ENCODE data around the gene IRGC. TPM values are rescaled to one million over a fixed set of nuclear protein-coding genes. Genes with fewer than 3 reads are reported as not detected.

IRGC gene
- total RNA-seq, 1 donor from 2014 or later: not detected

DNA sequence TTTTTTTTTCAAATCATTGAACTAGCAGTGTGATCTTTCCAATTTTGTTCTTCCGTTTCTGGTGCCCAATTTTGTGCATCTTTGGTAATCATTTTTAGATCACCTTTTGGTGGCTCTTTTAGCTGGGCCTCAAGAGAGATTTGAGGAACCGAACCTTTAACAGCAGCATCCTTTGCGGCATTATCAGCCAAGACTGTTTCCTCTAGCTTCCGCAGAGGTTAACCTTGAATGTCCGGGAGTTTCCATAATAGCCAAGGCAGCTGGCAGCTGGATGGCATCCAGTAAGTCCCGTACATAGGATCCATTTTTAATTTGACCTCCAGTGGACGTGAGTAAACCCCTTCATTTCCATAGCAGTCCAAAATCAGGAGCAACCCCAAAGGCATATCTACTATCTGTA is 9.6 kb downstream of the IRGC start:
- DNase-seq: no peak

DNA sequence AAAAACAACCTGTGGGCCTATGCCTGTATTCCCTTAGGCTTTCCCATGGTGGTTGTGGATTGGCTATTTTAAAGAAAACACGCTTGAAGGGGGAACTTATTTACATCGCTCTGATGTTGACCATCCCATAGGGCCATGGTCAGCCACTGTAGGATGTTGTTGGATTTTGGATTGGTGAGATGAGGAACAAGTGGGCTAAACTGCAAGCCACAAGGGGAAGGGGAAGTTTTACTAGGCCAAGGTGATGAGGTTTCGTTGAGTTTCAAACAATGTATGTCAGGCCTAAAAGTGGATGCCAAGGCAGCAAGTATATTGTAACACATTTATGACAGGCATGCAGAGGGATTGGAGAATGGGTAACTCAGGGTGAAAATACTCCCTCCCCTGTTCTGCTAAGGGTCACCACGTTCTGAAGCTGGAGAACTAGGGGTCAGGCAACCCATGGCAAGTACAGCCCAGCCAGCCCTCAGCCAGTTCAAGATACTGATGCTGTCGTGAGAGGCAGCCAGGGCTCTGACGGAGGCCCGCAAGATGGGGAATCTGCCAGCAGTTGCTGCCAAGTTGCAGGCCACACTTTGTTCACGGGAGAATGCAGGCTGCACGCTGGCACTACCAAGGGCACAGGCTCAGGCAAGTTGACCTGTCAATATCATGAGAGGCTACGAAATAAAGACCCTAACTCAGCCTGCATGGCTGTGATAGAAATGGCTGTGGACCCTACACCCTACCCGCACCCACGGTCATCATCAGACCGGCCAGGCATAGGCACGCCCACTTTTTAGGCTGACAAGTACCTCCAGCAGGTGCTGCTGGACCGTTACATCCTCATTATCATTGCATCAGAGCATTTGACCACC is 11.1 kb downstream of the IRGC start:
- no peak for DNase-seq

DNA sequence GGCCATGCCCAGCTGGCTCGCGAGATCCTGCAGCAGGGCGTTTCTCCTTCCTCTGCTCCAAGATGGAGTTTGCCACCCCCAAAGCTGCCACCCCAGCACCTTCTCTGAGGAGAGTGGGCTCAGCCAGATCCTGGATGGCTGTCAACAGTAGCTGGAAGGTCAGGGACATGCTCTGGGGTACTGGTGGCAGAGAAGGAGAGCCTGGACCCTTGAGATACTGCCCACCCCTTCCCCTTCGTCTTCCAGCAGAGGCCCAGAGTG is 11.6 kb downstream of the IRGC start:
- DNase-seq: no peak

- no peak for DNase-seq
Observed at GRCh38 chr19:43729919-43730318, 14.0 kb downstream of the IRGC start.

GRCh38 chr19:43731346-43731745 is 15.5 kb downstream of the IRGC start:
- no peak for DNase-seq

DNA sequence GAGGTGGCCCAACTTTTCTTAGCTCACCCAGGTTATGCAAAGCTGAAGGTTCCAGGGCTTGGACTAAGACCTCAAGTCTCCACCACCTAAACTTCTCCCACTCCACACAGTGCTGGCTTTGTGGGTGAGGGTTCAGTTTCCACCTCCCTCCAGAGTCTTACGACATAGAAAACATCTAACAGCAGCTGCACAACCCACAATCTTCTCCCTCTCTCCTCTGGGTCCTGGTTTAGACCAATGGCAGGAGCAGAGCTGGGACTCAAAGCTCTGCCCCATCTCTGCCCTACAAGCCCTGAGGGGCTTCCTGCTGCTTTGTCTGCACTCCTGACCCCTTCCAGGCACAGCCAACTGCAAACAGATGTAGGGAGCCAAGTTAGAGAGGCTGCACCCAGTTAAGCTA is 16.0 kb downstream of the IRGC start:
- DNase-seq: no peak

DNA sequence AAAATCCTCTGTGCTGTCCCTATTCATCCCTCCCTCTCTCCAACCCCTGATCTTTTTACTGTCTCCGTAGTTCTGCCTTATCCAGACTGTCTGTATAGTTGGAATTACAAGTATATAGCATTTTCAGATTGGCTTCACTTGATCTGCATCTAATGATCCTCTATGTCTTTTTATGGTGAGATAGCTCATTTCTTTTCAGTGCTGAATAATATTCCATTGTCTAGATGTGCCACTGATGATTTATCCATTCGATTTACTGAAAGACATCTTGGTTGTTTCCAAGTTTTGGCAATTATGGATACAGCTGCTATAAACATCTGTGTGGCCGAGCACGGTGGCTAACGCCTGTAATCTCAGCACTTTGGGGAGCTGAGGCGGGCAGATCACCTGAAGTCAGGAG is 19.1 kb downstream of the IRGC start:
- DNase-seq: no peak

- no peak for DNase-seq
Observed at GRCh38 chr19:43735957-43736356, 20.1 kb downstream of the IRGC start.

DNA sequence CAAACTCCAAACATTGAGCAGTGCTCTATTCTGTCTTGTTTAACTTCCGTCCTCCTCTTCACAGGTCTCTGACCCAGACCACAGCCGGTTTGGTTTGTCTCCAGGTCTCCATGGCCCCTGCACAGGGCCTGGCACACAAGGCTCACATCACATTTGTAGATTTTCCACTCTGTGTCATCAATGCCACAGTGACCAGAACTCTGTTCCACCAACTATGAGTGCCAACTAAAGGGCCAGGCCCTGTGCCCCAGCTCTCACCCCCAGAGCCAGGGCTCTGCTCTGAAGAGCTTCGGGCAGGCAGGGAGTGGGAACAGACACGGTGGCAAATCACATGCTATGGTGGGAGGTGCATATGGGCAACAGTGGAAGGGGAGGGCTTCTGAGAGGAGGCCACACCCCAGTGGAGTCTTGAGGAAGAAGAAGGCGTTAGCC is 22.9 kb downstream of the IRGC start:
- DNase-seq: no peak

GRCh38 chr19:43739439-43740235 is 23.8 kb downstream of the IRGC start:
- DNase-seq: no peak

DNA sequence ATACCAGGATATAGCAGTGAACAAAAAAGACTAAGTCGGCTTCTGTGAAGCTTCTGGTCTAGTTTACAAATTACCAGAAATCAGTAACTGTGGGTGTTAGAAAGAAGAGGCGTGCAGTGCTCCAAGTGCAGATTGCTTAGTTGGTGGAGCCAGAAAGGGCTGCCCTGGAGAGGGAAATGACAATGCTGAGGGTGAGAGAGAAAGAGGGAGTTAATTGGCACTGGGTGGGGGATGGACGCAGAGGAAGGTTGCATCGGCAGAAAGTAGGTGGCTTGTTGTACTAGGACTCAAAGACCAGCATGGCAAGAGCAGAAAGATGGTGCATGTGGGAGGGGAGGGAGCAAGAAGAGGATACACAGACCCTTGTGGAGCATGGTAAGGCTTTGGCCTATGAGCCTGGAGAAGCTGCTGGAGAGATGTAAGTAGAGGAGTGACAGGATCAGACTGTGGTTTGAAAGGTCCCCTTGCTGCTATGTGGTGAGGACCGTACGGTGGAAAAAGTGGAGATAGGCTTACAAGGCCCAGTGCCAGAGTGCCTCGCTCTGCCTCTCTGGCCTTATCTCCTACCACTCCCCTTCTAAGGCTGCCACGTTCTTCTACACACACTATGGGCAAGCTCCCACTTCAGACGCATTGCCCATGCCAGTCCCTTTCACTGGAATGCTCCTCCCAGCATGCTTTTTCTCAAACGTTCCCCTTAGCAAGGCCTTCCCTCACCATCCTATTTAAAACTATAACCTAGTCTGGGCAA is 25.4 kb downstream of the IRGC start:
- no peak for DNase-seq

- DNase-seq: no peak
Observed at GRCh38 chr19:43743059-43743458, 27.2 kb downstream of the IRGC start.

- no peak for DNase-seq
Observed at GRCh38 chr19:43747557-43748204, 31.8 kb downstream of the IRGC start.

DNA sequence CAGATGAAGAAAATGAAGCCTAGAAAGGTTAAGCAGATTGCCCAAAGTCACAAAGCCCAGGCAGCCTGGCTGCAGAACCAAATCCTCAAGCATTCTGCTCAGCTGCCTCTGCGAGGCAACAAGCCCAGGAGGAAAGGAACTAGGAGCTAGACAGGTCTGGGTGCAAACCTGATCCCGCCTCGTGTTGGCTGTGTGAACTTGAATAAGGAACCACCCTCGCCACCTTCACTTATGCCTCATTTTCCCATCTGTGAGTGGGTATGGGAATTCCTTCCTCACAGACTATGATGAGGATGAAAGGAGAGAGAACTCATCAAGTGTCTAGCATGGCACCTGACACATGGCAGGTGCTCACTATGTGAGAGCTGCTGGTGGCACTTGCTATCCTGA is 32.3 kb downstream of the IRGC start:
- DNase-seq: no peak

- DNase-seq: no peak
Observed at GRCh38 chr19:43748685-43749084, 32.8 kb downstream of the IRGC start.

DNA sequence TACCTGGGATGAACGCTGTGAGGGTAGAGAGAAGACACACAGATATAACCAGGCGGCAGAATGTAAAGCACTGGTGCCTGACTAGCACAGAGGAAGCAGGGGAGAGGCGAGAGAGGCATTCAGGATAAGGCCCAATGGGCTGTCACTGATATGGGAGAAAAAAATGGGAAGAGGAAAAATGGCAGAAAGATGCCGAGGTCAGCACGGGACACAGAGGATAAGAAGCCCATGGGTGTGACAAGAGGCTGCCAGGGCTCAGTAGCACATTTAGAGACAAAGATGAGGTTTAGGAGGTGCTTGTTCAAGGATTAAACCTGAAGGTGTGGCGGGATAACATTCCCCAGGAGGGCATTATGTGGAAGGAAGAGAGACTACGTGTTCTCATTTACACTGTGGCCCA is 33.3 kb downstream of the IRGC start:
- no peak for DNase-seq

- no peak for DNase-seq
Observed at GRCh38 chr19:43749898-43750297, 34.0 kb downstream of the IRGC start.

DNA sequence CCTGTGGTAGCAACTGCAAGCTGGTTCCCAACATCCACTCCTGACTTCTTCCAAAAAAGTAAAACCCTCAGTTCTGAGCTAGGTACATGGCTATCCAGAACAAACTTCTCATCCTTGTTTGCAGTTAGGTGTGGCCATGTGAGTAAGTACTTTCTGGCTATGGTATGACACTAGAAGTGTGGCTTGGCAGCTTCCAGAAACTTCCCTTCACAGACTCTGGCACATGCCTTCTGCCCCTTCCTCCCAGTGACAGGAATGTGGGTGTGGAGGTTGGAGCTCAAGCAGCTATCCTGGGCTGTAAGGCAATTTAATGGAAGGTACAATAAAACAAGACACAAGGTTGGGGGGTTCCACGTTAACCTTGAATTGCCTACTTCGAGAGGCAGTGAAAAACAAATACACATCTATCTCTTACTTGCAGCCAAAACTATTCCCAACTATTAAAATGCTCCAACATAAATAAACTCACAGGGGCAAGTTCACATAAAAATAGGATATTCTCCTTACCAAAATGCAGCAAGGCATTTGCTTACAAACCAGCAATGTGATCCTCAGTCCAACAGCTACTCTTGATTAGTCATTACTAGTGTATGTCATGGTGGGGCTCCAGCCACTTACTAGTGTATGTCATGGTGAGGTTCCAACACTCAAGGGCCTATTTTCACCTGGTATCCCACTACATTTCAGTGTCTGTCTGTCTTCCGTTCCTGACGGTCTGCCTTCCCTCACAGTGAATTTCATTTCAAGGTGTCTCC is 35.8 kb downstream of the IRGC start:
- DNase-seq: no peak

DNA sequence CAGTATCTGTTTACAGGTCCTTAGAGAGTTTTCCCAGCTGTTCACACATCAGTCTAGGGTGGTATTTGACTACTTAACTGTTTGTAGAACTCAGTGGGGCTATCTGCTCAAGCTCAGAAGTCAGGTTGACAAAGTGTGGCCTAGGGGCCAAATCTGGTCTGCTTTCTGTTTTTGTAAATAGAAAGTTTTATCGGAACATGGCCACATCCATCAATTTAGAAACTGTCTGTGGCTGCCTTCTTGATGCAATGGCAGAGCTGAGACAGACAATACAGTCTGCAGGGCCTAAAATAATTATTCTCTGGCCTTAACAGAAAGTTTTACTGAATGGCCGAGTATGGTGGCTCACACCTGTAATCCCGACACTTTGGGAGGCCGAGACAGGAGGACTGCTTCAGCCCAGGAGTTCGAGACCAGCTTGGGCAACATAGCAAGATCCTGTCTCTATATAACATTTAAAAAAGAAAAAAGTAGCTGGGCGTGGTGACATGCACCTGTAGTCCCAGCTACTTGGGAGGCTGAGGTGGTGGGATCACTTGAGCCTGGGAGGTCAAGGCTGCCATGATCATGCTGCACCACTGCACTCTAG is 36.5 kb downstream of the IRGC start:
- no peak for DNase-seq

GRCh38 chr19:43754253-43754502 is 38.3 kb downstream of the IRGC start:
- no peak for DNase-seq

GRCh38 chr19:43754503-43755255 is 38.8 kb downstream of the IRGC start, which contains the start of gene SMG9:
SMG9 (minus strand) TSS chr19:43754962; CDS start chr19:43750741, 4,221 bp downstream.
- DNase-seq: peak; percentile 100
